Glomerular visceral epithelial cell (primary cell): ENCODE results near the gene XPR1.

Experiments
- DNase-seq: peaks from one replicate; pipeline ENCODE4 v3.0.0-alpha.2; 2016; ENCODE audit errors: extremely low spot score

Gene XPR1

DNA sequence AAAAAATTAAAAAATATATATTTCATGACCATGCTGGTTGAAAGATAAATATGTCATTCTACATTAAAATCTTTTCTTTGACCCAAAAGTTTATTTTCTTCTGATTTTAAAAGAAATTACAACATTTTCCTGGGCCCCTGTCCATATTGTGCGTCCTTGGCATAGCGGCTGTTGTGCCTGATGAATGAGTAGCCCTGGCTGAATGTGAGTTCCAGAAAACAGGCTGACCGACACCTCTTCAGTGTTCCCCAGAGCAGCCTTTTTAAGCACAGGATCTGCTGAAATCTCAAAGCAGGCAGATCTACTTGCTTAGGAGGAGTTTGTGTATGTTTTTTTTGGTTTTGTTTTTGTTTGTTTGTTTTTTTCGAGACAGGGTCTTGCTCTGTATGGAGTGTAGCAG is 300.6 kb downstream of the XPR1 start:
- DNase-seq, result no peak

DNA sequence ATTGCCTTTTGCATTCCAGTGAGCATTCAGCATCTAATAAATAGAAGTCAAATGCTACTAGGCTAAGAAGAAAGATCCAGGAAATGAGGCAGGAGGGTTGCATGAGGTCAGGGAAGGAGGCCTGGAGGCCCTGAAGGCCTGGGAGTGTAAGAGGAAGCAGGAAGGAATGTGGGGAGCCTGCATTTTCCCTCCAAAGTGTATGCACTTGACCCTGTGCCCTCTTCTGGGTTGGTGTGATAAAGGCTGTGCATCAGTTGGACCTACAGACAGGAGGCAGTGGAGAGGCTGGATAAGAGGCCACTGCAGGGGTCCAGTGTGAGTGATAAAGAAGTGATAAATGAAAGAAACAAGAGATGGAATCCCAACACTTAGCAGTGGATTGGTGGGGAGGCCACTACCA is 301.3 kb downstream of the XPR1 start:
- DNase-seq, result no peak

DNA sequence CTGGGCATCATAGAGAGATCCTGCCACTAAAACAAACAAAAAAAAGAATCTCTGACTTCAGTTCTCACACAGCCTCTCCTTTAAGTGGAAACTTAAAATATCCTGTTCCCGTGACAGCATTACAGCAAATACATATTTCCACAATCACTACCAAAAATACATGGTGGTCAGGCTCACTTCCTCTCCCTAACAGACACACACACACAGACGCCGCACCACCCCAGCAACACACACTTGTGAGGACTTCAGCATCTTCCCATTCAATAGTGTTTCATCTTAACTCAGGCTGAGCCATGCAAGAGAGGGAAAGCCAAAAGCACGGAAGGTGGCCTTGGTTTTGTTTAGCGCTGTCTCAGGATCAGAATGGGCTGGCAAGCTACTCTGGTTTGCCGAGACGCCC is 302.7 kb downstream of the XPR1 start:
- no peak for DNase-seq

DNA sequence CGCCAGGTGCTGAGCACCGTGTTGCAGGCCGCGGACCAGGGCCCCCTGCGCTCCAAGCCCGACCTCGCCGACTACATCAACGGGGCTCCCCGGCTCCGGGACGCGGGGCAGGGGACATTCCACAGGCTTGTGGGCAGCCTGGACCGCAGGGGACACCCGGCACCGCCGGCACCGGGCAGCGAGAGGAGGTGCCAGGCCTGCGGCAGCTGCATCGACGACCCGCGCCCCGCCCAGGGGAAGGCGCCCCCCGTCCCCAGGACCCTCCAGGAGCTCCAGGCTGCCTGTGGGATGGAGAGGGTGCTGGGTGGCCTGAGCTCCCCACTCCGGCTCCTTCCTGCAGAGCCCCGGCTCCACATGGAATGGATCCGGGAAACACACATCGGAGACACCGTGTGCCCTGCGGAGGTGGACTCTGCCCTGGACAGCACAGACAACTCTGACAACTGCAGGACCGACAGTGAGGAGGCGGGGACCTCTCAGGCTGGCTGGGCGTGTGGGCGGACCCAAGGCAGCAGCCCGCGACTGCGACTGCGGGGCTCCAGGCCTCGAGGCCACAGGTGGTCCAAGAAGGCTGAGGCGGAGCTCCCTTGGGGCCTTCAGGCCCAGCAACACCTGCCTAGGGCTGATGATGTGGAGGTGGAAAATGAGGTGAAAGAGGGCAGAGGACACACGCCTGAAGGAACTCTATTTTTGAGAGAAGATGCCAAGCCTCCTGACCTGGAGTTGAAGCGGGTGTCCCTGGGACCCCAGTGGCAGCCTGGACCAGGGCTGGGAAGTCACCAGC is 303.7 kb downstream of the XPR1 start:
- DNase-seq, result no peak

DNA sequence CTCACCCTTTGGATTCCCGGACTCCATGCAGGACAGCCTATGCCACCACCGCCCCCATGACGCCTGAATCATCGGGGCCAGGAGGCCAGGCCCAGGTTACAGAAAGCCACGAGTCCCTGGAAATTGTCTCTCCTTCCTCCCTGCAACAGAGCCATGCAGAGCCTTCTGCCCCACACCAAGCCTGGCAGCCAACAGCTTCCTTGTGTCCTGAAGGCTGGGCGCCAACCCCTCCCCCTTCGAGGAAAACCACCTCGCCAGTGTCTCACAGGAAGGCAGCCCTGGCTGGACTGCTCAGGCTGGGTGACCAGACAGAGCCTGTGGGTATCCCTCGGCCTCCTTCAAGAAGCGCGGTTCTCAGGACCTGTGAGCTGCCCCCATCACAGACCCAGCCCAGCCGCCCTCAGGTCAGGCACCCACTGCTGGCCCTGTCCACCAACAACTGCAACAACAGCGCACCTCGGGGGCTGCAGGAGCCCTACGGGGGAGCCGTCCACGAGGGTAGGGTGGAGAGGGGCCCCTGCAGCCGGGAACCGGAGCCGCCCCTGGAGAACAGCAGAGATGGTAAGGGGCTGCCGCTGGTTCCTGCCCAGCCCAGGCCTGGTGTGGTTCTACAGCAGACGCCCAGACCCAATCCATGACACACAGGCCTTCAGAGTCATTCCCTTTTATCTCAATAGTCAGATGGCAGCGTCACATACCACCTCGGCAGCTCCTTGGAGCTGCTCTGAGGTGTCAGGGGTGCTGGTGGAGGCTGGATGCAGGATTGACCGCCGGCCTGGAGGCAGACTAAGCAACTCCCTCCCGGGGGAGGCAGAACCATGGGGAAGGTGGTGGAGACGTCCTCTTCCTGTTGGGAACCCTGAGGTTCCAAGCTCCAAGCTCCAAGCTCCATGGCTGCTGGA is 304.5 kb downstream of the XPR1 start:
- no peak for DNase-seq

DNA sequence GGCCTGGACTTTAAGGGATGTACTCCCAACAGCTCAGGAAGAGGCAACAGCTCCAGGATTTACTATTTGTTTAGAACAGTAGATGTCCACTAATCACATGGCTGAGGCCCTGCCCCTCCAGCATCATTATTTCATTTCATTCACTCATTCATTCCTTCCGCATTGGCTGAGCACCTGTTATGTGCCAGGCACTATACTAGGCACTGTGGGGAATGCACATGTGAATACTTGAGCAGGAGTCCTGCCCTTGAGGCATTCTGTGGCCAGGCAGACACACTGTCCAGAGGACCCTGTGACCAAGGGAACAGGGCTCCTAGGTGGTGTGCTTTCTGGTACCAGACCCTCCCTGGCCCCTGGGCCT is 305.2 kb downstream of the XPR1 start:
- no peak for DNase-seq

DNA sequence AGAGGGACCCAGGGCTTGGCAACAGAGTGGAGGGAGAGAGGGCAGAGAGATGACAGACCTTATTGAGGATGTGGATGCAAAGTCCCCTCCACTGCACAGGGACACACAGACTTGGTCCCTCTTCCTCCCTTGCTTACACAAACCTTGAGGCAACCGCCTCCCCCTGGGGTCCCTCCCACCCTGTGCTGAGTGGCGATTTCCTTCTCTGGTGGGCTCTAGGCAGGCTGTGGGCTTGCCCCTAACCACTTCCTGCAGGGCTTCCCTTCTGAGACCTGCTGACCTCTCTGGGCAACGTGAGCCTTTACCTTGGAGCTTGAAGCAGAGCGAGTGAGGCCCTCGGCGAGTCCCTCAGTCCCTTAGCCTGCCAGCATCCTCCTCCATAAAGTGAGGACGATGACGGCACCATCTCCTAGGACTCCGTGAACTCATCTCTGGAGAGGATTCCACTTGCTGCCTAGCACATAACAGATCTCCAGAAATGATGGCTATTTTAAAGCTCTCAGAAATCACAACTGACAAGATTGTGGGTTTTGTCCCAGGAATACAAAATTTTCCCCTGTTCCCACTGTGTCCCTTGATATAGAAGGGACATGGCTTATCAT is 305.9 kb downstream of the XPR1 start:
- DNase-seq, result no peak

DNA sequence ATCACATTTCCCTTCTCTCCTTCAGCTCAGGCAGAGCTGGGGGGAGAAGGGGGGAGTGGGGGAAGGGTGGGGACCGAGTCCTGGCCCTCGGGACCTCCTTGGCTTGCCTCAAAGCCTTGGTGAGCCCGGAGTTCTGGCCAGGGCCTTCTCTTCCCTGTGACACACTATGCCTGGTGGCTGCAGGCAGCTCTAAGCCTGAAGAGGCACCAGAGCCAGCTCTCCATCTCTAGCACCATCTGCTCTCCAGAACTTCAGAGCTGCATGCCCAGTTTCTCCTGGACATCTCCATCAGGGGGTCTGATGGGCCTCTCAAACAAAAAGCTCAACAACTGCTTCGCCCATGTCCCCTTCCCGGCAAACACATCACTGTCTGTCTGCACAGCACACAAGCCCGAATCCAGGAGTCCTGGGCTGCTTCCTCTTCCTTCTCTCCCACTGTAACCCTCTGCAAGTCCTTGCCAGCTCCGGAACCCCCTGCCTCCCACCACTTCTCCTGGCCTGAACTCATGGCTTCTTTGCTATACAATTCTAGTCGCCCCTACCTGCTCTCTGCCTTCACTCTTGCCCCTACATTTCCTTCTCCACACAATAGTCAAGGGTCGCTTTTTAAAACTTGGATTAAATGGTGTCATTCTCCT is 307.4 kb downstream of the XPR1 start:
- no peak for DNase-seq

DNA sequence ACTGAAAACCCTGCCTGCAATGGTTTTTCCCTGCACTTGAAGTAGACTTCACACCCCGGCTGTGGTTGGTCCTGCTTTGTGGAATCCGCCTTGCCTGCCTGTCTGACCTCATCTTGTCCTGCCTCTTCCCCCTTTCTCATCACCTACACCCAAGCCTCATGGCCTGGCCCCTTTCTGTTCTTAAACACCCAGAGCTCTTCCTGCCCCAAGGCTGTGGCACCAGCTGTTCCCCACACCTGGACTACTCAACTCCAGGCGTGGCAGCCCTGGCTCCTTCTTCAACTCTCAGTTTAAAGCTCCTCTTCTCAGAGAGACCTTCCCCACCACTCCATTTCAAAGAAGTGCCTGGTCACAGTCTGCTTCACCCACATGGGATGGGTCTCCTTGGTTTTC is 307.9 kb downstream of the XPR1 start:
- DNase-seq, result no peak
